ENCODE data around the gene GMEB2.
A peak's percentile ranks its signal among the peaks of the same experiment; 100 is the strongest.
"Not testable (repeated sequence)": the region's sequence is repeated elsewhere in the genome, so short reads cannot be mapped to it uniquely, and the experiment has no call there.

The GMEB2 gene, protein sequence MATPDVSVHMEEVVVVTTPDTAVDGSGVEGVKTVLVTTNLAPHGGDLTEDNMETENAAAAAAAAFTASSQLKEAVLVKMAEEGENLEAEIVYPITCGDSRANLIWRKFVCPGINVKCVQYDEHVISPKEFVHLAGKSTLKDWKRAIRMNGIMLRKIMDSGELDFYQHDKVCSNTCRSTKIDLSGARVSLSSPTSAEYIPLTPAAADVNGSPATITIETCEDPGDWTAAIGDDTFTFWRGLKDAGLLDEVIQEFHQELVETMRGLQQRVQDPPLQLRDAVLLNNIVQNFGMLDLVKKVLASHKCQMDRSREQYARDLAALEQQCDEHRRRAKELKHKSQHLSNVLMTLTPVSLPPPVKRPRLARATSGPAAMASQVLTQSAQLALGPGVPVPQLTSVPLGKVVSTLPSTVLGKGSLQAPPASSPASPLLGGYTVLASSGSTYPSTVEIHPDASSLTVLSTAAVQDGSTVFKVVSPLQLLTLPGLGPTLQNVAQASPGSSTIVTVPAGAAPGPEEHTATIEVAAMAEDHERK

DNA sequence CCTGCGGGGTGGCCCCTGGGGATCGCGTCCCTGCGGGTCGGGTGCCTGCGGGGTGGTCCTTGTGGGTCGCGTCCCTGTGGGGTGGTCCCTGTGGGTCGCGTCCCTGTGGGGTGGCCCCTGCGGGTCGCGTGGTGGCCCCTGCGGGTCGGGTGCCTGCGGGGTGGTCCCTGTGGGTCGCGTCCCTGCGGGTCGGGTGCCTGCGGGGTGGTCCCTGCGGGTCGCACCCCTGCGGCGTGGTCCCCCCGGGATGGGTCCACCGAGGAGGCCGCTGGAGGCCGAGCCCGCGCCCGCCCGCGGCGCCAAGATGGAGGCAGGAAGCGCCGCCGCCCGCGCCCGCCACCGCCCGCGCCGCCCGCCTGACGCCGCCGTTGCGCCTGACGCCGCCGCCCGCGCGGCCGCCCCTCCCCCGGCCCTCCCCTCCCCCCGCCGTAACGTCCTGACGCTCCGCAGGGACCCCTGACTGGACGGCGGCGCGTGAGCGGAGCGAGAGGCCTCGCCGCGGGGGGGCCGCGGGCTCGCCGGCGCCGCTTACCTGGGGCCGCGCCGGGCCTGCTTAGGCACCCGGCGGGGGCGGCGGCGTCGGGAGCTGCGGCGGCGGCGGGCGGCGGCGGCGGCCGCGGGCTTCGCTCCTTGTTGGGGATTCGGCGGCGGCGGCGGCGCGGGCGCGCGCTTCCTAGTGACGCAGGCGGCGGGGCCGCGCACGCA is at the start of gene GMEB2:
Gene GMEB2, minus strand, starts transcription at position 678 of the 705 bp plus-strand sequence. CDS start 7,704 bp downstream, outside the sequence.
- DNase-seq = no peak

DNA sequence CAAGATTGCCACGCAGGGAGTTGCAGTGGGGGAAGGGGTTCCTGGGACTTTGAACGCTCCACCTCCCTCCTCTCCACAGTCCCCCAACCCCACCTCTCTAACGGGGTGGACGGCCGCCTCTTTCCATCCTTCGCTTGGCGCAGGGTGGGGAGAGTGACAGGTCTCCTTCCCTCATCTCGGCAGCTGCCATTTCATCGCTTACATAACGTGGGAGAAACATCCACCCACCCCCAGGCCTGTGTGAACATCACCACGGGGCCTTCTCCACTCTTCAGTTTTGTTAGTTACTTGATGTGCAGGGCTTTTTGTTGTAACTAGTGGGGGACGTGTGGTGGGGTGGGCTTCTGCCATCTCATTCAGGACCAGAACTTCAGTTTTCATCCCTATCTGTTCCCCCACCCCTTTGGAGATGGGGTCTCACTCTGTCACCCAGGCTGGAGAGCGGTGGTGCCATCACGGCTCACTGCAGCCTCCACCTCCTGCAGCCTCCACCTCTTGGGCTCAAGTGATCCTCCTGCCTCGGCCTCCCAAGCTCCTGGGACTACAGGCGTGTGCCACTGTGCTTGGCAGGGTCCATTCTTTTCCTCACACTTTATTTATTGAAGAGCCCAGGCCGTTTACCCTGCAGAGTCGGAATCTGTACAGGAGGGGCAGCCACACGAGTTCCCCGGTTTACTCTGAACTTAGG is 48.9 kb upstream of the GMEB2 start:
- no peak for DNase-seq

DNA sequence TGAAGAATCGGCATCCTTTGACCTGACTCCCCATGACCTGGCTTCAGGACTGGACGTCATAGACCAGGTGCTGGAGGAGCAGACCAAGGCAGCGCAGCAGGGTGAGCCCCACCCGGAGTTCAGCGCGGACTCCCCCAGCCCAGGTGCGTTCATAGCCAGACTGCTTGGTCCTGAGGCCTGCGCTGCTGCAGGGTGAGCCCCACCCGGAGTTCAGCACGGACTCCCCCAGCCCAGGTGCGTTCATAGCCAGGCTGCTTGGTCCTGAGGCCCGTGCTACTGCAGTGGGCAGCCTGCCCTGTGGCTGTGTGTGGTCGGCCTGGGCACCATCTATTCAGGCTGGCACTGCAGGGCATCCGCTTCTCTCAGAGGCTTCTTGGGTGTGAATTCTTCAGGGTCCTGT is 47.0 kb upstream of the GMEB2 start:
- DNase-seq = no peak

DNA sequence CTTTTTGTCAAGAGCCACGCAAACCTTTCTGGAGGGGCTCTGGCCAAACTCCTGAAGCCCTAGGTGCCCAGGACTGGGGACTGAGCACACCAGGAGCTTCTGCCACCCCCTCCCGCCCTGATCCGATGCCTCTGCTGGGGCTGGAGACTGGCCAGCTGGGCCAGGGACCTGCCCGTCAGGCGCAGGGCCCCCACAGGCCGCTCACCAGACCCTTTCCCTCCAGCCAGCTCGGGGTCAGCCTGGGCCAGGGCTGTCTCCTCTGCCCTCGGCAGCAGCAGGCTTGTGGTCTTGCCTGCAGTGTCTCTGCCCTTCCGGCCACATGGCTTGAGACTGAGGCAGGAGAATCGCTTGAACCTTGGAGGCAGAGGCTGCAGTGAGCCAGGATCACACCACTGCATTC is 45.8 kb upstream of the GMEB2 start:
- no peak for DNase-seq

DNA sequence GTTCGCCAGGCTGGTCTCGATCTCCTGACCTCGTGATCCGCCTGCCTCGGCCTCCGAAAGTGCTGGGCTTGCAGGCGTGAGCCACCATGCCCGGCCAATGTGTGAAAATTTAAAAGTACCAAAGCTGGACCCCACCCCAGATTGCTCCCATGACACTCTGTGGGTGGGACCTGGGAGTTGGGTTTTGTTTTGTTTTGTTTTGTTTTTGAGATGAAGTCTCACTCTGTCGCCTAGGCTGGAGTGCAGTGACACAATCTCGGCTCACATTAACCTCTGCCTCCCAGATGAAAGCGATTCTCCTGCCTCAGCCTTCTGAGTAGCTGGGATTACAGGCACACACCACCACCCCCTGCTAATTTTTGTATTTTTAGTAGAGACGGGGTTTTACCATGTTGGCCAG is 44.8 kb upstream of the GMEB2 start:
- not testable (repeated sequence) for DNase-seq

DNA sequence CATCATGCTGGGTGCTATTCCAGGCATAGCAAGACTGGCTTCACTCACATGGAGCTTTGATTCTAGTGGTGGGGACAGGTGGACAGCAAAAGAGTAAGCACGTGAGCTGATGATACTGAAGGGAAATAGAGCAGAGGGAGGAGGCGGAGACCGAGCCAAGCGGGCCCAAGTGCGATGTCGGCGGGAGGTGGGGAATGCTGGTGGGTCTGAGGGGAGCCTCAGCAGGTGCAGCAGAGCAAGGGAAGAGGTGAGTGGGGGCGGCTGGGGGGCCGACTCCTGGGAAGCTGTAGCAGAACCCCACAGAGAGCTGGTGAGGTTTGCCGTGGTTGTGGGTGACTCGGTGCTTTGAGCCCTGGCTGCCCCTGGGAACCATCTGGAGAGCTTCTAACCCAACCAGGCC is 41.5 kb upstream of the GMEB2 start:
- DNase-seq = no peak

DNA sequence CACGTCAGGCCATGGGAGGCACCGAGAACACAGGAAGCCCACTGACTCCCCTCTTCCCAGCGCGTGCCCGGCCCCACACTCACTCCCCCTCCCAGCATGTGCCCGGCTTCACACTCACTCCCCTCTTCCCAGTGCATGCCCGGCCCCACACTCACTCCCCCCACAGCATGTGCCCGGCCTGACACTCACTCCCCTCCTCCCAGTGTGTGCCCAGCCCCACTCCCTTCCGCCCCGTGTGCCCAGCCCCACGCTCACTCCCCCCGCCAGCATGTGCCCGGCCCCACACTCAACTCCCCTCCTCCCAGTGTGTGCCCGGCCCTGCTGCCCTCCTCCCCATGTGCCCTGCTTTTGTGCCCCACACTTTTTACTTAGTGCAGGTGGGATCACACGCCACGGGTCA is 41.0 kb upstream of the GMEB2 start:
- DNase-seq = no peak

DNA sequence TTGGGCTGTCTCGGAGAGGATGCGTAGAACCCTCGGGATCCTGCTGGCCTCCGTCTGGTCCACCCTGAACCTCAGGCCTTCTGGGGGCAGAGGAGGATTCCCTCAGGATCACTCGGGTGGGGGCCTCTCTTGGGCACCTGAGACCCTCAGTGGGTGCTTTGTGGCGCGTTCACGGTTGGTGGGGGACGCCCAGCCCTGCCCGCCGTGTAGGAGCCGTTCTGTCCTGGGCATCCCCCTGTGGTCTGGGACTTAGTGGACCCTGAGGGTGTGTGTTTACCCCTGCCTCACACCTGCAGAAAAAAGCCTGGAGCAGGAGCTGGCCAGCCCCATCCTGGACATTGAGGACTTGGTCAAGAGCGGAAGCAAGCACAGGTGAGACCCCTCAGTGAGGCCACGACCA is 38.8 kb upstream of the GMEB2 start:
- no peak for DNase-seq

DNA sequence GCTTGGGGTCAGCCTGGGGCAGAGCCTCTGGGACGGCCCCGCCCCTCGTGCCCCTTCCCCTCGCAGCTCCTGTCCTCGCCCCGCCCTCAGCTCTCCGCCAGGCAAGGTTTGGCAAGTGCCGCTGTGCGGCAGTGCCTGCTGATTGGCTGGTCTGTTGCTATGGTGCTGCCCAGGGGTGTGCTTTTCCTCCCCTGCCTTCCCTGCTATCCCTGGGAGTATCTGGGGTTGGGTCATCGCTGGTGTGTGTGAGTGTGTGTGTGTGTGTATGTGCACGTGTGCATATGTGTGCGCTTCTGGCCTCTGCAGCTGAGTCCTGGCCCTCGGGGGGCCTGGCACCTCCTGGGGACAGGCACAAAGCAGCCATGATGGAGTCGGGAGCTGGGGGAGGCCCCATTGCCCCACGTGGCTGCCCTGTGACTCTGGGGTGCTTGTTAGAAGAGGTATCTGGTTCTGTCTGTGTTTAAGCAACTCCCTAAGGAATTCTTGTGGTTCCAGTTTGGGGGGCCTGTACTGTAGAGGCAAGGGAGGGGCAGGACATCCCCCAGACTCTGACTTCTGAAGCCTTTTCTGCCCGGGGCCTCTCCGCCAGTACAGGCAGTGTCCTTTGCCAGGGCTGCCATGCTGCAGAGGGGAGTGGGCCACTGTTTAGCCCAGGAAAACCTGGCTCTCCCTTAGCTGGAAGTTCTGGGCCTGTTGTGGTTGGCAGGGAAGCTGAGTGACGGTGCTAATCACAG is 38.1 kb upstream of the GMEB2 start:
- DNase-seq = no peak

DNA sequence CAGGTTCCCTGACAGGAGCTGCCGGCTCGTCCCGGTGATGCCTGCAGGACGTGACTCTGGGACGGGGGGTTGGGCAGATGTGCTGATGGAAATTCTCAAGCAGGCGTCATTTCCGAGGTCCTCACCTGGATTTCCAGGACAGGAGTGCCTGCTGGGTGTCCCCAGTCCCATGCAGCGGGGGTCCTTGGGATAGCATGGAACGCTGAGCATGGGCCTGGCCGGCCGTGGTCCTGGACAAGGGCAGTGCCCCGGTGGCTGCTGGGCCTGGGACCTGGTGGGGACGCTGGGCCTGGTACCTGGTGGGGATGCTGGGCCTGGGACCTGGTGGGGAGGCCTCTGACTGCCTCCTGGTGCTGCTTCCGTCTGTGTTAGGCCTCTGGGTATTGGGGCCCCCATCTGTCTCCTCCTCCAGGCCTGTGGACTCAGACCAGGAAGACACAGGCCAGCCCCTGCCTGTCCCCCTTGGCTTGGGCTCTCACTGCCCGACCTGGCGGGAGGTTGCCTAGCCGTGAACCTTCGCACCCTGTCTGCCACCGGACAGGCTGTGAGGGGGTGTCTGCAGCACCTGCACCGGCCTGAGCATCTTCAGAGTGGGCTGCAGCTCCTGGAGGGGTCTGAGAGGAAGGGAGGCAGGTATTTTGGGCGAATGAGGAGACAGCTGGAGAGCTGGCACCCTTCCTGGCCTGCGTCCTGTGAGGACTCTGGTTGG is 37.4 kb upstream of the GMEB2 start:
- no peak for DNase-seq

DNA sequence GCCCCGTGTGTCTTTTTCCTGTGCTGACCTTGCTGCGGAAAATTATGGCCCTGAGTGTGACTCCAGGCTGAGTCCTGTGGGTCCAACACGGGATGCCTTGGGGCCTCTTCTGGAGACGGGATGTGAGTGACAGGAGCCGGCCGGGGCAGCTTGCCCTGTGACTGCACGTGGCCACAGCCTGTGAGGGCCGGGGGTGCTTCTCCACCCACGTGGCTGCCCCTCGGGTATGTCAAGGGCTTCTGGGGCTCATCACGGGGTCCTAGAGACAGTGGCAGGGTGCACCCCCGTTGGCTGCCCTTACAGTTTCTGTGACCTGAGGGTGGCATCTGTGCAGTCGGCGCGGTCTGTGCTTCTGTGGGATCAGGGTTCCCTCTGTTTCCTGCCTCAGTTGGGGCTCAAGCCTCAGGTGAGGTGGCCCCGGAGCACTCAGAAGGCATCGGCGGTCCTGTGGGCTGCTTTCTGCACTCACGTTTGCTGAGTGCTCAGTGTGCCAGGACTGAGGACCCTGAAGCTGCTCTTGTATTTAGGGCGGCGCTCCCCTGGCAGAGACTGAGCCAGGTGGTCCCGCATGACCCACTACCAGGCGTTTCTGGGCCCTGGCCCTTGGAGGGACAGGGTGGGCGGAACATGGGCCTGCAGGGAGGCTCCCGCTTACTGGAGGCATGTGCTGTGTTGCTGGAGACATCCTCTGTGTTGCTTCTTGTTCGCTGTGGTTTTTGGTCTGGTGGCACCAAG is 36.6 kb upstream of the GMEB2 start:
- no peak for DNase-seq

DNA sequence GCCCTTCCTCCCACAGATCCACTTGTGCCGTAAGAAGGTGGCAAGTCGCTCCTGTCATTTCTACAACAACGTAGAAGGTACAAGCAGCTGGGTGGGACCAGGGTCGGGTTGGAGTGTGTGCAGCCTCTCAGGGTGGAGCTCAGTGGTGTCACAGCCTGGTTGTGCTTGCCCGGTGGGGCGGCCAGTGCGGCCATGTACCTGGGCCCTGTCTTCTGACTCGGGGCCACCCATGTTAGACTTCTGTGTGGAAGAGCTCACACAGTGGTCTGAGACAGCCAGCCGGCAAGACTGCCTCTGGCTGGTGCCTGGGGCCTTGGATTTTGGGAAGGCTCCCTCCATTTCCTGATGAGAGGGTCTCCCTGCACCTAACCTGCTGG is 35.9 kb upstream of the GMEB2 start:
- DNase-seq = no peak

DNA sequence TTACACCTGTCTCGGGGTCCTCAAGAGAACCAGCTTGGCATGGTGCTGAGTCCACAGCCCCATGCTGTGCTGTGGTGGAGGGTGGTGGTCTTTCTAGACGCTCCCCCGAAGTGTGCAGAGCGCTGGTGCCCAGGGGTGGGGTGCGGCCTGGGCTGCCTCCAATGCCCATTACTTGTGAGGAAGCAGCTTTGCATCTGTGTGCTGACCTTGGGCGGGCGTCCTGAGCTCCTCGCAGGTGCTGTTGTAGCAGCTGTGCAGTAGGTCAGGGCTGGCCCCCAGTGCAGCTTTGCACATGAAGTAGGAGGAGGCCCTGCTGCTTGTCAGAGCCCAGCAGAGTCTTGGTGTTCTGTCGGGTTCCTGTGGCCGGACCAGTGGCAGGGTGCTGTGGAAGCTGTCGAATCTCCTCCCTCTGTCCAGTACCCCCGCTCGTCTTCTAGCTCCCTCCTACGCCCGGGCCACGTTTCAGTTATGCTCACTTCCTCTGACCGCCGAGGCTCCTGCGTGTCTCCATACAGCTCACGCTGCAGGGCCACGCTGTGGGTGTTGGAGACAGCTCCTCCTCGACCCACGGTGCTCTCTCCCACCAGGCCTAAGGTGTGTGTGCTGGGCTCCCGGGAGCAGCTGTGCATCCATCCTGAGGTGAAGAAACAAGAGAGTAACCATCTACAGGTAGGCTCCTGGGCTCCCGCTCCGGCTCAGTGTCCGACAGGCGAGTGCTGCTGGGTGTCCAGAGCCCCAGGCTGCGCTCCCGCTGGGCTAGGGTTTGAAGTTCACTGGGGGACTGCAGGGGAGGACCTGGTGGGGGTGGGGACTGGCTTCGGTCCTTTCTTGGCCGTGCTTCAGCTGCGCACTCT is 35.3 kb upstream of the GMEB2 start:
- no peak for DNase-seq

DNA sequence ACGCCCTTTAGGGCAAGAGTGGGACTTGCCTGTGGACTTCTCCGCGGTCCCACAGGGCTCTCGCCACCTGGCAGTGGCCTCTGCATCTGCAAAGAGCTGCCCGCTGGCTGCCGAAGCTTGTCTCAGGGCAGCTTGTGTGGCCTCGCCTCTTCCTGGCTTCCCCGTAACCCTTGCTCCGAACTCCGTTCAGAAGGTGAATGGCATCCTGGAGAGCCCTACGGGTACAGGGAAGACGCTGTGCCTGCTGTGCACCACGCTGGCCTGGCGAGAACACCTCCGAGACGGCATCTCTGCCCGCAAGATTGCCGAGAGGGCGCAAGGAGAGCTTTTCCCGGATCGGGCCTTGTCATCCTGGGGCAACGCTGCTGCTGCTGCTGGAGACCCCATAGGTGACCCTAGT is 34.2 kb upstream of the GMEB2 start:
- DNase-seq = no peak

DNA sequence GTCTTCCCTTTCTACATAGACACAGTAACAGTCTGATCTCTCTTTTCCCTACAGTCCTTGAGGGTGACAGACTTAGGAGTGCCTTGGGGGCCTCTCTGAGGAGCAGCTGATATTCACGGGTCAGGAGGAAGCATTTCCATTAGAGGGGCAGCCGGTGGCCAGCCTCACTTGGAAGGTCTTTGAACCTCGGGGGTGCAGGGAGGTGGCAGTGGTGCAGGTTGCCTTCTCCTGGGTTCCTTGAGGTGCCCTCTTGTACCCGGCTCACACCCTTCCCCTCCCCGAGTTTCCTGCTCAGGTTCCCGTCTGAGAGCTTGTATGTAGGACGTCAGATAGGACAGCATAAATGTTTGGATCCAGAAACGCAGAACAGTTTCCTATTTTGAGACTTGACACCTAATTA is 33.7 kb upstream of the GMEB2 start:
- DNase-seq = no peak

DNA sequence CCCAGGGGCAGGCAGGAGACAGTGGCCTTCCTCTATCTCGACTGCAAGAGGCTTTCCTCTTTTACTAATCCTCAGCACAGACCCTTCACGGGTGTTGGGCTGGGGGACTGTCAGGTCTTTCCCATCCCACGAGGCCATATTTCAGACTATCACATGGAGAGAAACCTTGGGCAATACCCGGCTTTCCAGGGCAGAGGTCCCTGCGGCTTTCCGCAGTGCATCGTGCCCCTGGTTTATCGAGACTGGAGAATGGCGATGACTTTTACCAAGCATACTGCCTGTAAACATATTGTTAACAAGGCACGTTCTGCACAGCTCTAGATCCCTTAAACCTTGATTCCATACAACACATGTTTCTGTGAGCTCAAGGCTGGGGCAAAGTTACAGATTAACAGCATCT is 33.3 kb upstream of the GMEB2 start:
- DNase-seq = not testable (repeated sequence)

DNA sequence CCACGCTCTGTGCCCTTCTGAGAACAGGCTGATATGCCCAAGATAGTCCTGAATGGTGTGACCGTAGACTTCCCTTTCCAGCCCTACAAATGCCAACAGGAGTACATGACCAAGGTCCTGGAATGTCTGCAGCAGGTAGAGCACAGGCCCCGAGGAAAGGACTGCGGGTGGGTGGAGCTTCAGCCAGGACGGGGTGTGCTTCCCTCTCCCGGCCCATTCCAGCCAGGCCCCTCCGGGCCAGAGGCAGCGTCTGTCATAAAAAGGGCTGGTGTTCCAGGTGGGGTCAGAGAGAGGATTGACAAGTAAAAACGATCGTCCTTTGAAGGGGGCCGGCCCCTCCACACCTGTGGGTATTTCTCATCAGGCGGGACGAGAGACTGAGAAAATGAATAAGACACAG is 32.5 kb upstream of the GMEB2 start:
- DNase-seq = no peak

DNA sequence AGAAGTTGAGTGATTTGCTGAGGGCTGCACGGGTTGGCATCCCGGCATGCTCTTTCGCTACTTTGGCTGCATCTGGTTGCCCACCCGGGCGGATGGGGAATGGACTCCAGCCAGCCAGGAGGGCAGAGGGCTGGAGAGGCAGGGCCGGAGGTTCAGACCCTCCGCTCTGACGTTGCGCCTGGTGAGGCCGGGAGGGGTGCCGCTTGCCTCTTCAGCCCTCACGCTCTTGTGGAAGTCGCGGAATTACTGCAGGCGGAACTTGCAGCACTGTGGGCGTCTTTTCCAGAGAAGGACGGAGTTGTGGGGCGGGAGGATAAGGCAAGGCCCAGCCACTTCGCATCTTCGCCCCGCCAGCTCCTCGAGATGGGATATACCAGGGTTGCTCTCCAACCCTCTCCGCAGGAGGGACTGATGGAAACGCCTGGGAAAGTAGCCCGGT is 31.9 kb upstream of the GMEB2 start:
- no peak for DNase-seq

DNA sequence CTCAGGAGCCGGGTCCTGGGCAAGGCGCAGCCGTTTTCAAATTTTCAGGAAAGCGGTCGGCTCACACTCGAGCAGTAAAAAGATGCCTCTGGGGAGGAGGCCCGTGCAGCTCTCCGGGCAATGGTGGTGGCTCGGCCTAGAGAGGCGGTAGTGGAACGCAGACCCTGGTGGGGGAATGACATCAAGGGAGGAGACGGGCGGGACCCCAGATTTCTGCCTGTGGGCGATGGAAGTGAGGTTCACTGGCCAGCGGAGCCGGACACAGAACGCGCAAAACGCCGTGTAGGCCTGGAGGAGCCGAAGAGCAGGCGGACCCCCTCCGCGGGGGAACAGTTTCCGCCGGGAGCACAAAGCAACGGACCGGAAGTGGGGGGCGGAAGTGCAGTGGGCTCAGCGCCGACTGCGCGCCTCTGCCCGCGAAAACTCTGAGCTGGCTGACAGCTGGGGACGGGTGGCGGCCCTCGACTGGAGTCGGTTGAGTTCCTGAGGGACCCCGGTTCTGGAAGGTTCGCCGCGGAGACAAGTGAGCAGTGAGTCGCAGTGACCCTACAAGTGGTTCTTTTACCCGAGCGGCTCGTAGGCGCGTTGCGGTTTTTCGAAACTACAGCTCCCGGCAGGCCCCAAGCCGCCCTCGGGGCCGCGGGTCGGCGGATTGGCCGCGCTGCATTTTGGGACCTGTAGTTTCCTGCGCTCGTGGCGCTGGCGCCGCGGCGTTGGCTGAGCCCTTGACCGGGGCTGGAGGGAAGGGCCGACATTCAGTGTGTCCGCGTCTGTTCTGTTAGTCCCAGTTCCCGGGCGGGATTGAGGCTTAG is 31.2 kb upstream of the GMEB2 start, which contains the start of gene RTEL1:
Gene RTEL1, plus strand, starts transcription at position 376 of the 812 bp plus-strand sequence. CDS start 1,091 bp downstream, outside the sequence.
- peak; percentile 90 for DNase-seq

All from CD4-positive, alpha-beta T cell treated with Interleukin-21 for 1 hour (primary cell).